ENCODE measurements around the gene HTR6.

Gene HTR6

GRCh38 chr1:19689856-19690255 is 25.2 kb downstream of the HTR6 start:
- no peak for DNase-seq

- DNase-seq, result no peak
Observed at GRCh38 chr1:19690342-19690741, 25.7 kb downstream of the HTR6 start.

- no peak for DNase-seq
Observed at GRCh38 chr1:19694298-19694697, 29.6 kb downstream of the HTR6 start.

- no peak for DNase-seq
Observed at GRCh38 chr1:19695772-19696171, 31.1 kb downstream of the HTR6 start.

GRCh38 chr1:19696820-19697219 is 32.1 kb downstream of the HTR6 start:
- DNase-seq, result no peak

GRCh38 chr1:19698181-19698580 is 33.5 kb downstream of the HTR6 start:
- DNase-seq, result no peak

GRCh38 chr1:19700079-19700777 is 35.6 kb downstream of the HTR6 start:
- no peak for DNase-seq

- DNase-seq, result no peak
Observed at GRCh38 chr1:19703280-19703679, 38.6 kb downstream of the HTR6 start.

GRCh38 chr1:19704247-19705113 is 39.8 kb downstream of the HTR6 start:
- DNase-seq, result peak; percentile 70

GRCh38 chr1:19705464-19705863 is 40.8 kb downstream of the HTR6 start:
- DNase-seq, result no peak

GRCh38 chr1:19706136-19706535 is 41.5 kb downstream of the HTR6 start:
- no peak for DNase-seq

- DNase-seq, result no peak
Observed at GRCh38 chr1:19708567-19709110, 44.0 kb downstream of the HTR6 start.

- no peak for DNase-seq
Observed at GRCh38 chr1:19709260-19709793, 44.7 kb downstream of the HTR6 start.

- no peak for DNase-seq
Observed at GRCh38 chr1:19710825-19711611, 46.3 kb downstream of the HTR6 start.

GRCh38 chr1:19712928-19713327 is 48.3 kb downstream of the HTR6 start:
- DNase-seq, result no peak

- peak; percentile 97 for DNase-seq
Observed at GRCh38 chr1:19715334-19716203, 50.9 kb downstream of the HTR6 start.

GRCh38 chr1:19717467-19717866 is 52.8 kb downstream of the HTR6 start:
- DNase-seq, result no peak

GRCh38 chr1:19720174-19720573 is 55.5 kb downstream of the HTR6 start:
- DNase-seq, result no peak

GRCh38 chr1:19720973-19721372 is 56.3 kb downstream of the HTR6 start:
- no peak for DNase-seq

GRCh38 chr1:19723874-19724273 is 59.2 kb downstream of the HTR6 start:
- no peak for DNase-seq

- DNase-seq, result no peak
Observed at GRCh38 chr1:19725606-19726005, 60.9 kb downstream of the HTR6 start.

Measured in hematopoietic multipotent progenitor cell treated with erythropoietin and hydrocortisone succinate and interleukin-3 and kit ligand, for 4 days (in vitro differentiated cells).